SK-N-SH (cell line): ENCODE results near the gene SERPINH1. TPM values are rescaled to one million over a fixed set of nuclear protein-coding genes. Genes with fewer than 3 reads are reported as not detected.

Experiments
- CTCF ChIA-PET: fragments of 300-600, 350-600 bp; formaldehyde crosslinking; extraction: SDS; loops from one replicate; lab custom pipeline; 2021; lab: Yijun Ruan, JAX
- POLR2A ChIA-PET: fragments of 350-600 bp; sonication (Branson Sonifier 250); formaldehyde crosslinking; extraction: SDS; loops from one replicate; lab custom pipeline; 2020; ENCODE audit warnings: antibody characterized with exemption, inconsistent platforms; lab: Yijun Ruan, JAX
- DNase-seq: peaks from one replicate; pipeline ENCODE4 v3.0.0; 2012
- H2AFZ ChIP-seq: fragments of 200-600 bp; sonication (generic); 2 replicates; pipeline ENCODE4 v1.8.1; 2016; ENCODE audit warnings: antibody characterized with exemption, mild to moderate bottlenecking, low read depth
- H3F3A ChIP-seq: fragments of 200-600 bp; sonication (generic); replicated peaks from 2 replicates; pipeline ENCODE3; 2016; ENCODE audit warnings: antibody characterized with exemption, mild to moderate bottlenecking; ENCODE audit not compliant: insufficient read depth
- H3K27ac ChIP-seq, 2 experiments: fragments of 200-500 bp in 1 of 2; fragments of 200-600 bp in 1 of 2; sonication (Bioruptor generic) in 1 of 2; sonication (generic), shearing (Covaris generic) in 1 of 2; 2 replicates each; pipeline versions ENCODE4 v1.5.1 to v1.6.1; 2014 to 2016; ENCODE audit warnings: low read depth in 2 of 2, inconsistent platforms in 1 of 2, low read length in 1 of 2, mild to moderate bottlenecking in 1 of 2, mixed read lengths in 1 of 2
- H3K27me3 ChIP-seq: fragments of 200-600 bp; sonication (generic), shearing (Covaris generic); 2 replicates; pipeline ENCODE4 v1.6.1; 2016; ENCODE audit warnings: mixed run types; ENCODE audit not compliant: insufficient read depth
- H3K36me3 ChIP-seq, 2 experiments: fragments of 200-500 bp in 1 of 2; fragments of 200-600 bp in 1 of 2; sonication (Bioruptor generic) in 1 of 2; sonication (generic) in 1 of 2; replicated peaks in 1 of 2; 2 replicates each; pipeline versions ENCODE3 to v1.5.1; 2014 to 2016; ENCODE audit warnings: low read length in 1 of 2, mild to moderate bottlenecking in 1 of 2; ENCODE audit not compliant: insufficient read depth in 2 of 2, control insufficient read depth in 1 of 2
- H3K4me1 ChIP-seq, 2 experiments: fragments of 200-500 bp in 1 of 2; fragments of 200-600 bp in 1 of 2; sonication (Bioruptor generic) in 1 of 2; sonication (generic), shearing (Covaris generic) in 1 of 2; 2 replicates each; pipeline versions ENCODE4 v1.5.1 to v1.6.1; 2014 to 2016; ENCODE audit warnings: low read depth in 1 of 2, low read length in 1 of 2, mixed run types in 1 of 2; ENCODE audit not compliant: insufficient read depth in 2 of 2, control insufficient read depth in 1 of 2
- H3K4me2 ChIP-seq: fragments of 200-600 bp; sonication (generic), shearing (Covaris generic); 2 replicates; pipeline ENCODE4 v1.6.1; 2017; ENCODE audit warnings: mixed run types
- H3K4me3 ChIP-seq, 2 experiments: fragments of 200-500 bp in 1 of 2; fragments of 200-600 bp in 1 of 2; sonication (Bioruptor generic) in 1 of 2; sonication (generic), shearing (Covaris generic) in 1 of 2; 2 replicates each; pipeline versions ENCODE4 v1.5.1 to v1.8.1; 2014 to 2016; ENCODE audit warnings: low read depth in 2 of 2, inconsistent platforms in 1 of 2, low read length in 1 of 2, mild to moderate bottlenecking in 1 of 2, mixed read lengths in 1 of 2, moderate library complexity in 1 of 2
- H3K79me2 ChIP-seq: fragments of 200-600 bp; sonication (generic); 2 replicates; pipeline ENCODE4 v1.8.1; 2017; ENCODE audit warnings: mild to moderate bottlenecking; ENCODE audit not compliant: insufficient read depth
- H3K9ac ChIP-seq: fragments of 200-600 bp; sonication (generic); 2 replicates; pipeline ENCODE4 v1.6.1; 2017; ENCODE audit warnings: mixed run types
- H3K9me2 ChIP-seq: fragments of 200-600 bp; sonication (generic); 2 replicates; pipeline ENCODE4 v1.6.1; 2017; ENCODE audit warnings: mixed run types
- H3K9me3 ChIP-seq: fragments of 200-600 bp; sonication (generic); 2 replicates; pipeline ENCODE4 v1.6.1; 2017; ENCODE audit warnings: mixed run types, mild to moderate bottlenecking, moderate library complexity
- H4K20me1 ChIP-seq: fragments of 200-600 bp; sonication (generic); 2 replicates; pipeline ENCODE4 v1.6.1; 2017; ENCODE audit warnings: mild to moderate bottlenecking, mixed run types; ENCODE audit not compliant: insufficient read depth
- ELF1 ChIP-seq: IDR thresholded peaks from 2 replicates; pipeline ENCODE4 v1.4.0; 2012
- EZH2phosphoT487 ChIP-seq: fragments of 200-600 bp; sonication (generic); IDR thresholded peaks from 2 replicates; pipeline ENCODE4 v1.6.1; 2017; ENCODE audit warnings: low read depth, mixed run types, mild to moderate bottlenecking, antibody characterized with exemption, moderate library complexity, borderline replicate concordance
- FOXJ3 ChIP-seq: sonication (generic); formaldehyde crosslinking; IDR thresholded peaks from 2 replicates; pipeline ENCODE4 v1.5.1; 2020; ENCODE audit warnings: mild to moderate bottlenecking, missing genetic modification reagents
- FOXM1 ChIP-seq: IDR thresholded peaks from 2 replicates; pipeline ENCODE4 v1.4.0; 2012; ENCODE audit warnings: low read depth, mild to moderate bottlenecking
- GABPA ChIP-seq: IDR thresholded peaks from 2 replicates; pipeline ENCODE4 v1.4.0; 2012; ENCODE audit warnings: low read depth, mild to moderate bottlenecking
- JUND ChIP-seq: IDR thresholded peaks from 2 replicates; pipeline ENCODE4 v1.4.0; 2012
- PBX3 ChIP-seq: IDR thresholded peaks from 2 replicates; pipeline ENCODE4; 2012
- RAD21 ChIP-seq: IDR thresholded peaks from 2 replicates; pipeline ENCODE4 v1.6.1; 2012; ENCODE audit warnings: mild to moderate bottlenecking, low read length
- RFX5 ChIP-seq: IDR thresholded peaks from 2 replicates; pipeline ENCODE4 v1.6.1; 2012; ENCODE audit warnings: mild to moderate bottlenecking, improper control_type of control experiment, low read length
- SMC3 ChIP-seq: IDR thresholded peaks from 2 replicates; pipeline ENCODE4 v1.6.1; 2012; ENCODE audit warnings: low read depth, low read length, improper control_type of control experiment
- TAF1 ChIP-seq: IDR thresholded peaks from 2 replicates; pipeline ENCODE4 v1.6.1; 2012; ENCODE audit warnings: low read depth, mild to moderate bottlenecking, low read length, moderate library complexity, borderline replicate concordance
- TCF12 ChIP-seq: IDR thresholded peaks from 2 replicates; pipeline ENCODE4 v1.4.0; 2012
- TEAD4 ChIP-seq: IDR thresholded peaks from 2 replicates; pipeline ENCODE4 v1.4.0; 2012; ENCODE audit warnings: mild to moderate bottlenecking, borderline replicate concordance; ENCODE audit not compliant: insufficient read depth
- USF1 ChIP-seq: IDR thresholded peaks from 2 replicates; pipeline ENCODE4 v1.4.0; 2012; ENCODE audit warnings: low read depth, borderline replicate concordance
- USF2 ChIP-seq: fragments of 150-350 bp; IDR thresholded peaks from 2 replicates; pipeline ENCODE4 v1.6.1; 2017; ENCODE audit warnings: antibody characterized with exemption, low read length, low read depth, borderline replicate concordance
- WGBS: methylation state at CpG from one replicate; pipeline ENCODE4 v1.1.6; 2017; ENCODE audit warnings: low lambda C conversion rate; 5-methylcytosine and 5-hydroxymethylcytosine counted together
- polyA plus RNA-seq, 3 experiments: library from polyadenylated mRNA; depleted of rRNA; stranded (reverse); fragments of >200 nt; gene quantifications; 2 replicates each; pipeline ENCODE4 v1.2.3, GENCODE V29; 2012
- TF ChIP-seq, protein P1 (sequence below): fragments of 200-600 bp; sonication (generic); IDR thresholded peaks from 2 replicates; pipeline ENCODE4 v1.6.1; 2017; ENCODE audit warnings: antibody characterized with exemption, mild to moderate bottlenecking, moderate library complexity

SERPINH1 gene
- polyA plus RNA-seq, 1 of the 3 experiments (the other 2 are of a cell fraction) = 293 TPM

- POLR2A ChIA-PET = interaction anchor here (1.5 to 1.8 kb wide), 2 partner anchors 12 to 70 kb away, joined by 4 to 8 read pairs; no protein-coding TSS in a partner anchor
Observed at GRCh38 chr11:75595429-75595828, 33.4 kb downstream of the SERPINH1 start.

GRCh38 chr11:75596914-75597313 lies 34.9 kb downstream of the SERPINH1 start:
- Histone ChIP-seq H3K27ac (no peak overlapping the region), H3F3A (no peaks in the 10 kb centered on the region), H3K27me3 (no peaks in the 10 kb centered on the region), H3K36me3 (no peaks in the 10 kb centered on the region), H3K4me2 (no peak overlapping the region), H4K20me1 (no peaks in the 10 kb centered on the region), H3K9me2 (no peaks in the 10 kb centered on the region), H3K4me1 (peaks cover 0 to 13% of the 10 kb centered on the region in 2 experiments; a peak in 1 of 4 replicates), H3K4me3 (no peak overlapping the region), H3K9me3 (no peaks in the 10 kb centered on the region), H2AFZ (no peak overlapping the region), H3K79me2 (no peaks in the 10 kb centered on the region), H3K9ac (no peak overlapping the region)
- no peak for TF ChIP-seq RFX5
- no peak for DNase-seq
- ChIA-PET POLR2A (interaction anchor here (1.4 kb wide), 1 partner anchor 13 kb away, joined by 8 read pairs; no protein-coding TSS in a partner anchor), CTCF (interaction anchor here (1.0 to 3.0 kb wide), 18 partner anchors 9 to 126 kb away, joined by 3 to 28 read pairs (median 5); partner anchors contain the start of gene MAP6)
- 74% methylated on average over 4 of the region's 4 CpGs for WGBS

More at GRCh38 chr11:75595429-75595828, 33.4 kb downstream of the SERPINH1 start:
- Histone ChIP-seq H4K20me1 (no peaks in the 10 kb centered on the region), H3K36me3 (no peaks in the 10 kb centered on the region), H3K27ac (no peak overlapping the region), H3K9ac (no peak overlapping the region)
- WGBS = 92% methylated on average over 2 of the region's 2 CpGs
- DNase-seq = no peak
- no peak for TF ChIP-seq EZH2phosphoT487
- no peak for TF ChIP-seq GABPA
- TF ChIP-seq, all 33 proteins: peak for 0
- Histone ChIP-seq H2AFZ (no peak overlapping the region), H3K4me3 (no peak overlapping the region), H3F3A (no peaks in the 10 kb centered on the region), H3K4me2 (no peak overlapping the region), H3K9me2 (no peaks in the 10 kb centered on the region), H3K9me3 (no peaks in the 10 kb centered on the region), H3K79me2 (no peaks in the 10 kb centered on the region), H3K4me1 (peaks cover 0 to 18% of the 10 kb centered on the region in 2 experiments; a peak in 1 of 4 replicates), H3K27me3 (no peaks in the 10 kb centered on the region)
- CTCF ChIA-PET = interaction anchor here (0.9 to 2.1 kb wide), 4 partner anchors 12 to 110 kb away, joined by 3 to 5 read pairs (median 4); no protein-coding TSS in a partner anchor

- WGBS = 57% methylated on average over 4 of the region's 4 CpGs
- Histone ChIP-seq H3K27ac (no peak overlapping the region), H4K20me1 (no peaks in the 10 kb centered on the region), H3K9me3 (no peaks in the 10 kb centered on the region), H3K4me1 (peaks cover 5 to 17% of the 10 kb centered on the region in 2 experiments; a peak in 3 of 4 replicates), H3K4me2 (no peak overlapping the region), H3F3A (no peaks in the 10 kb centered on the region), H3K27me3 (no peaks in the 10 kb centered on the region), H3K9ac (no peak overlapping the region), H3K9me2 (no peaks in the 10 kb centered on the region), H3K4me3 (no peak overlapping the region; a peak in 1 of 4 replicates), H3K36me3 (no peaks in the 10 kb centered on the region), H2AFZ (no peak overlapping the region), H3K79me2 (no peaks in the 10 kb centered on the region)
- ChIA-PET POLR2A (interaction anchor here (1.4 kb wide), 1 partner anchor 14 kb away, joined by 8 read pairs; no protein-coding TSS in a partner anchor), CTCF (interaction anchor here (0.7 to 3.0 kb wide), 23 partner anchors 9 to 229 kb away, joined by 3 to 28 read pairs (median 5); partner anchors contain the start of gene MAP6)
- DNase-seq = peak; percentile 78
- TF ChIP-seq FOXJ3 (no peak), USF2 (no peak), USF1 (no peak), FOXM1 (no peak), TCF12 (no peak), TAF1 (no peak), RAD21 (peak; percentile 79), SMC3 (peak; percentile 80), JUND (no peak), TEAD4 (no peak), PBX3 (no peak), ELF1 (no peak)
- TF ChIP-seq, protein P1, sequence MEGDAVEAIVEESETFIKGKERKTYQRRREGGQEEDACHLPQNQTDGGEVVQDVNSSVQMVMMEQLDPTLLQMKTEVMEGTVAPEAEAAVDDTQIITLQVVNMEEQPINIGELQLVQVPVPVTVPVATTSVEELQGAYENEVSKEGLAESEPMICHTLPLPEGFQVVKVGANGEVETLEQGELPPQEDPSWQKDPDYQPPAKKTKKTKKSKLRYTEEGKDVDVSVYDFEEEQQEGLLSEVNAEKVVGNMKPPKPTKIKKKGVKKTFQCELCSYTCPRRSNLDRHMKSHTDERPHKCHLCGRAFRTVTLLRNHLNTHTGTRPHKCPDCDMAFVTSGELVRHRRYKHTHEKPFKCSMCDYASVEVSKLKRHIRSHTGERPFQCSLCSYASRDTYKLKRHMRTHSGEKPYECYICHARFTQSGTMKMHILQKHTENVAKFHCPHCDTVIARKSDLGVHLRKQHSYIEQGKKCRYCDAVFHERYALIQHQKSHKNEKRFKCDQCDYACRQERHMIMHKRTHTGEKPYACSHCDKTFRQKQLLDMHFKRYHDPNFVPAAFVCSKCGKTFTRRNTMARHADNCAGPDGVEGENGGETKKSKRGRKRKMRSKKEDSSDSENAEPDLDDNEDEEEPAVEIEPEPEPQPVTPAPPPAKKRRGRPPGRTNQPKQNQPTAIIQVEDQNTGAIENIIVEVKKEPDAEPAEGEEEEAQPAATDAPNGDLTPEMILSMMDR = peak; percentile 65
Observed at GRCh38 chr11:75597636-75598035, 35.6 kb downstream of the SERPINH1 start.
